COLO668 (cell line): Measurements from ENCODE around the gene MAP3K10.

Experiments used
- DNase-seq: peaks from one replicate; lab custom pipeline; 2025; ENCODE audit not compliant: unreplicated experiment; lab: John Stamatoyannopoulos, UW

MAP3K10 gene

DNA sequence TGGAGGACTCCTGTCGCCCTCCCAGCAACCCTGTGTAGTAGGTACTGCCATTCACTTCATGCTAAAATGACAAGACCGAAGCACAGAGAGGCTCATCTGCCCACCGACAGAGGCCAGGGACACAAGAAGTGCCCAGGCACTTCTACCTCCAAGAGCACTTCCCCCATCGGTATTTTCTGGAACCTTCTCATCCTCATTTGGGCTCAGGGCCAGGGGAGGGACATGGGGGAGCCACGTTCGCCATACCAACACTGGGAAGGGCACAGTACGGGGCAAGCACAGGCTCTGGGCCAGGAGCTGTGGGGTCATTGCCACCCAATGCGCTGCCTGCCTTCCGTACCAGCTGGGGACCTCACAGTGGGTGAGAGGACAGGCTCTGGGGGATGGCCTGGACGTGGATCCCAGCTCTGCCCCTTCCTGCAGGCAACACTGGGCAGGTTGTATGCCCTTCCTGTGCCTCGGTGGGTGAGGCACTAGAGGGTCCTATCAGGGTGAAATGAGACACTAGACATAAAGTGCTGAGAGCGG, 56.6 kb downstream of the MAP3K10 start:
- no peak for DNase-seq

DNA sequence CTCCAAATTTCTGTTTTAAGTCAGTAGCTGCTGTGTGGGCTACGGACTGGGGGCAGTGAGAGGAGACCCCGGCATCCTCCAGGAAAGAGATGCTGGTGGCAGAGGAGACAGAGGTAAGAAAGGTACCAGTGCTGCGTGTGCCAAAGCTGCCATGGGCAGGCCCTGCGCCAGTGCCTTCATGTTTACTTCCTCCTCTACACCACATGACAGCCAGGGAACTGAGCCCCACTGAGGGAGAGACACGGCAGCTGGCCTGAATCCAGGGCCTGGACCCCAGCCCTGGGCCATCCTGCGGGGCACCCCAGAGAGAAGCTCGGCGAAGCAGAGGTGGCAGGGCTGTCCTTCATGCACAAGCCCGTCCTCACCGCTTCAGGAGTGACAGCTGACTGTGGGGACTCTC, 58.0 kb downstream of the MAP3K10 start:
- DNase-seq: no peak

DNA sequence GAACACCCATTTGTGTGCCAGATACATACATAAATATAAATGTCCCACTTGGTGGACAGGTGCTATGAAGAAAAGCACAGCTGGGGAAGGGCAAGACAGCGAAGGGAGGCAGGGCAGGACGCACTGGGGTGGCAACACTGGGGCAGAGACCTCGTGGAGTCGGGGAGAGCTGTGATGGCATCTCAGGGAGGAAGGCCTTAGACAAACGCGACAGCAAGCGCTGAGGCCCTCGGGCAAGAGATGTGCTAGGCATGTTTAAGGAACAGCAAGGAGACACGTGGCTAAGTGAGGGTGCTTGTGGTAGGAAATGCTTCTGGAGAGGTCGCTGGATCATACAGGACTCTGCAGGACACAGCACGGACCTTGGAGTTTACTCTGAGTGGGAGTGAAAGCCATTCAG, 58.6 kb downstream of the MAP3K10 start:
- no peak for DNase-seq

DNA sequence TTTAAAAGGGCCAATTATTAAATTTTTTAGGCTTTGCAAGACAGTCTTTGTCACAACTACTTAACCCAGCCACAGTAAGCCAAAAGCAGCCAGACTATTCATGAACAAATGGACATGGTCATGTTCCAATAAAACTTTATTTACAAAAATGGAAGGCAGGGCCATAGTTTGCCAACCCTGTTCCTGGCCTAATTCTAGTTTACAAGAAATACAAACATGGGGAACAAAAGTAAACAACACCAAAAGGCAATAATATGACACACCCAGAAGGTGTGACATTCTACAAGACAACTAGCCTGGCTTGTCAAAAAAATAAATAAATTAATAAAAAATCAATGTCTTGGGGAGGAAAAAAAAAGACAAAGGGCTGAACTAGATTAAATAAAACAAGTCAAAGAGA, 60.0 kb downstream of the MAP3K10 start:
- no peak for DNase-seq

DNA sequence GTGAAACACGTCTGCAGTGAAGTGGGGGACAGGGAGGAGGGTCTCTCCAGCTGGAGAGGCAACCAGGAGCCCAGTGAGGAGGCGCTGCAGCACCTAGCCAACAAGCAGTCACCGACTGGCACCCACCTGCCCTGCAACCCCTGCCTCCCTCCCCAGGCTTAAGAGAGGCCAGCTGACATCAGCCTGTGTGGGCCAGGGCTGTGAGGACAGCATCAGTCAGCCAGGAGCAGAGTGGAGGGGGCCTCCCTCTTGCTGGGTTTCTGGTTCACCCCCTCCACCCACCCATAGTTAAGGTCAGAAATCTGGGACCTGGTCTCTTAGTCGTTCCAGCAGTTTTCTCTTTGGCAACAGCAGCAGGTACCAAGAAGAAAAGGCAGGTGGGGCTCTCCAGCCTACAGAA, 60.8 kb downstream of the MAP3K10 start:
- DNase-seq: no peak

DNA sequence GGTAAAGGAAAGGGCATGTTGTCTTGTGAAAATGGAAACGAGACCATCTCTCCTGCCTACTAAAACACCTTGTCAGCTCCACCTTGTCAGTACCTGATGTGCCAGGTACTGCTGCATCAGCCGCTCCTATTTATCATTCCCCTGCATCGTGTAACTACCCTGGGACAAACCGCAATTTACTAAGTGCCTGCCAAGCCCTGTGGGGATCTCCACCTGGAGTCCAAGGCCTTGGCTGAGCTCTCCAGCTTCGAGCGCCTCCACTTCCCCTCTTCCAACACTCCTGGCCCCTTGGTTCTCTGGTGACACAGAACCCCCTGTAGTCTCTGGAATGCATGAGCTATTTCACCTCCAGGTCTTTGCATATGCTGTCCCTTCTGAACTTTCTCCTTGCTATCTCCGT, 61.2 kb downstream of the MAP3K10 start:
- DNase-seq: no peak

DNA sequence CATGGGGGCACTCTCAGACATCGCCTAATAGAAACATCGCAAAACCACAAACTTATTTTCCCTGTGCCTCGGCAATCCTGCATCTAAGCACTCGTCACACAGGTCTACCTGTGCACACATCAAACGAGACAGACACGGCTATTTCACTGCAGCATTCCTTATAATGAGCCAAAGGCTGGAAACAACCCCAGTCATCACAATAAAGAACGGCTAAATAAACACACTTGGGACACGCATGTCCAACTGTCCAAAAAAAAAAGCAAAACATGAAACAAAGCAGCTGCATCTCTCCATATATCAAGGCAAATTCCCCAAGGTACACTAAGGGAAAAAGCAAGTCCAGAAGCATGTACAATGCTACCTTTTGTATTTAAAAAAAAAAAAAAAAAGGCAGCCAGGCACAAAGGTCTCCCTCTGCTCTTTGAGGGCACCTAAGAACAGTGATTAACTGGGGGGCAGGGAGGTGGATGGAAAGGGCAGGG, 62.4 kb downstream of the MAP3K10 start:
- no peak for DNase-seq

DNA sequence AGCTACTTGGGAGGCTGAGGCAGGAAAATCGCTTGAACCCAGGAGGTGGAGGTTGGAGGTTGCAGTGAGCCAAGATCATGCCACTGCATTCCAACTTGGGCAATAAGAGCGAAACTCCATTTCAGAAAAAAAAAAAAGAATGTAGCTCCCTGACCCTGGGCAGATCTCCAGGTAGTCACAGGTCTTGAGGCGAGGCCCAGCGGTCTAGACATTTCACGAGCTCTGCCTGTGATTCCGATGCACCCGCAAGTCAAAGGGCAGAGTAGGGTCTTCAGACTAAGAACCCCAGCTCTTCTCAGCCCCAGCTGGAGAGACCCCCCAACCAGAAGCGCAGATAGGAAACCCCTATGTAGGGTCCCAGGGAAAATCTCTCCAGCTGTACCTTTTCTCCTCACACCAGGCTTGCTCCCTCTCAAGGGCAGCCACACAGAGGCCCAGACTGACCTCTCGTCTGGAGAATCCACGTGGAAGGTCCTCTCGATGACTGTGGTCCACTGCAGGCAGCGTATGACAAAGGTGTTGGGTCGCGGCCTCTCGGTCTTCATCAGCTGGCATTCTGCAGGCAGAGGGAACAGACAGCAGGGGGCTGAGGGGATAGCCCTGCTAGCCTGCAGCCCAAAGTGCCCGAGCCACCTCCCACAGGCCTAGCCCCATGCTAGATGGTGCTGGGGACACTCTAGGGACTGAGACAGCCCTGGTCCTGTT, 63.6 kb downstream of the MAP3K10 start:
- DNase-seq: no peak

DNA sequence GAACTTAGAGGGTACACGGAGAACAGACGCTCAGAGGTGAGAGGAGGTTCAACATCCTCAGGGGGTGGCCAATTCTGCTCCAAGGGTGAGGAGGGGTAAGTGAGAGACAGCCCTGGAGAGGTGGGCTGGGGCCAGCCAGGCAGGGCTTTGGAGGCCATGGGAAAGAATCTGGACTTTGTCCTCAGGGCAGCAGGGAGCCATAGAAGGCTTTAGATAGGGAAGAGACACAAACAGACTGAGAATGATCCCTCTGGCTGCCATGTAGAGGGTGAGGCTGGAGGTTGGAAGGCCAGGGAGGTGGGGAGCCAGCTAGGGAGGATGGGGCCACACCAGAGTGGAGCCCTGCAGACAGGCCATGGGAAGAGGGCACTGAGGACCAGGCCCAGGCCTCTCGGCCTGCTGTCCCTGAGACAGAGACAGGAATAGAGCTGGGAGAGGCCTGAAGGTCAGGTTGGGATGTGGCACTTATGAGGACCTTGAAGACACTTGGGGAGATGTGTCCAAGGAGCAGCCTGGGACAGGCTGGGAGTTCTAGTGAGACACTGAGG, 64.5 kb downstream of the MAP3K10 start:
- no peak for DNase-seq

DNA sequence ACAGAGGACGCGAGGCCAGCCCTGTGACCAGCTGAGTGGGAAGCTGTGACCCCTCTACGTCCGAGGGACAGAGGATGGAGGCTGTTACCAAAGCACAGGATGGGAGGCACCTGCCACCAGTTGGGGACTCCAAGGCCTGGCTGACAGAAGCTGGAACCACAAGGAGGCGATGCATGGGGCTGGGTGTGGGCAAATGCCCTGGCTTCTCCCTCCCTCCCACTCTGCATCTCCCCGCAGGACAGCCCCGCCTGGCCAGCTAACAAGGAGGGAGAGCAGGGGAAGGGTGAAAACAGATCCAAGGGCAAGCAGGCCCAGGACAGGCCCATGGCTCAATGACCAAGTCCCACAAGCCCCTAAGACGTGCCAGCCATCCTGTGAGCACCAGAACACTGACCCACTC, 65.3 kb downstream of the MAP3K10 start:
- DNase-seq: no peak

DNA sequence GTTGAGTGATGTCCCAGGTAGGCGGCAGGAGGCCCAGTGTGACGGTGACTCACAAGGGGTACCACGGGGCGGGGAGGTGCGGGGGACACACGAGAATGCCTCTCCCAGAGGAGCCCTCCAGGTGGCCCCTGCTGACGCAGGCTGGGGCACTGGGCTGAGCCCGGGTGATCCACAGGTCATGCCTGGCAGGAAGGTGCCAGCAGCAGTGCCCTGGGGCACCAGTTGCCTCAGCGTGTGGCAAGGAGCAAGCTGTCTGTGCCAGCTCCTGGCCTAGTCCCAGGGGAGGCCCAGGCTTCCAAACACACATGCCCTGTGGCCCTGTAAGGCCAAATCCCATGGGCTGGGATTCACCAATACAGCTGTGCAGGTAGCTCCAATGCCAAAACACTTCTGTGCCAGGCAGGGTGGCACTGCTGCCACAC, 65.9 kb downstream of the MAP3K10 start:
- DNase-seq: no peak

DNA sequence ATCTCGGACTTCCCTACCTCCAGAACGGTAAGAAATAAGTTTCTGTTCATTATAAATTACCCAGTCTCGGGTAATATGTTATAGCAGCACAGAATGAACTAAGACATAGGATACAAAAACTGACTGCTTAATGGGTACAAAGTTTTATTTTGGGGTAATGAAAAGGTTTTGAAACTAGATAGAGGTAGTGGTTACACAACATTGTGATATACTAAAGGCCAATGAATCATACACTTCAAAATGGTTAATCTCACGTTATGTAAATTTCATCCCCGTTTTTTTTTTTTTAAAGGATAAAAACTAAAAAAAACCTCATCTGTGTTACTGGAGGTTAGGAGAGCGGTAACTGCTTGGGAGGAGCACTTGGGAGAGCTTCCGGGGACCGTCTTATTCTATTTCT, 70.4 kb downstream of the MAP3K10 start:
- no peak for DNase-seq

DNA sequence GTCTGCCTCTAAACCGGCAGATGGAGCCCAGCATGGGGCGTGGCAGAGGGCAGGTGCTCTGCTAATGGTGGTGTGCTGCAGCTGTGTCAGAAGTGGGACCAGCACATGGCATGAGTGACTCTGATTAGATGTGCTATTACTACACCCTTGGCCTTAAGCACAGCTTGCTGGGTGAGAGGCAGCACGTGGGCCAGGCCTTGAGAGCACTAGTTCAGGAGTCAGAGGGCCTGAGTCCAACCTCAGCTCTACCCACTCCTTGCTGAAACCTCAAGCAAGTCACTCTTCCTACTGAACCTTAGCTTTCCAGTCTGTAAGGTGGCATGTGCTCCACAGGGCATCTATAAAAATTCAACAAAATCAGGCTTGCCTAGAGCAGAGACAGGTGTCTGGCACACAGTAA, 71.2 kb downstream of the MAP3K10 start:
- peak; percentile 19 for DNase-seq

DNA sequence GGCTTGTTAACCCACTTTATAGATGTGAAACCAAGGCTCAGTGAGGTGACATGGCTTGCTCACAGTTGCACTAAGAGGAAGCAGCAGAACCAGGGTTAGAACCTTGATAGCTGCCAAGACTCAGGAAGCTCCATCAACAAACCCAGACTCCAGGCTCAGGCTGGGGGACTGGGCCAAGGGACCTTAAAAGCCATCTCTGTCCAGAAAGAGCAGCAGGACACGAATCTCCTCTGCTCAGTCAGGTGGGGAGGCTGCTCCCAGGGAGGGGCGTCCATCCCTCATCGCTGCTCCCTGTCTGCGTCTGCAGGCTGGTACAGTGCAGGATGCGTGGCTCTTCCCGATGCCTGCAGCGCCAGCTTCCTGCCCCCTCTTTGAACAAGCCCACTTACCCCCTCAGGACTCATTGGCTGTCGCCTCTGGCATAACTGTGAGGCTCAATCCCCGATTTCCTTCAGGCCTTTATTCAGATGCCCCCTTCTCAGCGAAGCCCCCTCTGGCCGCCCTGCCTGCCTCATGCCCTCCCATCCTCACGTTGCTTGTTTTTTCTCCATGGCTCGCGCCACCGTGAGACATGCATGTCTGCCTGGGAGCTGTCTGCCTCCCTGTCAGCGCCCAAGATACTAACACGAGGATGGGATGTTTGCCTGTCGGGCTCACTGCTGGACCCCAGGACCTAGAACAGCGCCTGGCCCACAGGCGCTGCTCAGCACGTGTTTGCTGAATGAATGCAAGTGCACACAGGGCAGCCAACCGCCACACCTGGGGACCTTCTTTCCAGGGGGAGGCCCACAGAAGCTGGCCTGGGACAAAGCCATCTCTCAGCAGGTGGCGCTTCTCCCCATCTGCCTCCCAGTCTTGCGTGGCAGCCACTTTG, 72.5 kb downstream of the MAP3K10 start:
- no peak for DNase-seq

DNA sequence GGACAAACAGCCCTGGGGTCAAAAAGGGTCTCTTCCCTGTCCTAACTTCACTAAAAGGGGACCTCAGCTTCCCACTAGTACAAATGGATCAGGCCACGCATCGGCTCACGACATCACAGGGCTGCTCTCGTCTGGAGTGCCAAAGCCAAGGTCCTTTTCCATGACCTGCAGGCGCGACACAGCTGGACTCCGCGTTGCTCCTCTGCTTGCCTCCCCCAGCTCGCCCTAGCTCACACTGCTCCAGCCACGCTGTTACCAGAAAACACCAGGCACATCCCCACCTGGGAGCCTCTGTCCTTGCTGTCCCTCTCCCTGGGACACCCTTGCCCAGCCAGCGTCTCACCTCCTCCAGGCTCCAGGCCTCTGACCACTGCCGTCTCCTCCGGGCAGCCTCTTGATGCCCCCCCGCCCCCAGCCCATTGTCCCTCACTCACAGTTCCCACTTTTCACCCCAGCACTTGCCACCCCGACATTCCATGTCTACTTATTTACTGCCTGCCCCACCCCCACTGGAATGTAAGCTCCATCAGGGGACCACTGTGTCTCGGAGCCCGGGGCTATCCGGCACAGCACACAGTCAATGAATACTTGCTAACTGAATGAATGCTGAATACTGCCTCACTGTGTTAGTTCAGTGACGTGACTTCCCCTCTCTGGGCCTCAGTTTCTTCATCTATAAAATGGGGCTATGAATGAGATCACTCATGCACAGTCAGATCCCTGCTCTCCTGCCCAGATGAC, 73.3 kb downstream of the MAP3K10 start:
- DNase-seq: no peak
